ENCODE data around the gene PITHD1. TPM values are rescaled to one million over a fixed set of nuclear protein-coding genes. Genes with fewer than 3 reads are reported as not detected.
"Not testable (repeated sequence)": the region's sequence is repeated elsewhere in the genome, so short reads cannot be mapped to it uniquely, and the experiment has no call there.

The PITHD1 gene, protein sequence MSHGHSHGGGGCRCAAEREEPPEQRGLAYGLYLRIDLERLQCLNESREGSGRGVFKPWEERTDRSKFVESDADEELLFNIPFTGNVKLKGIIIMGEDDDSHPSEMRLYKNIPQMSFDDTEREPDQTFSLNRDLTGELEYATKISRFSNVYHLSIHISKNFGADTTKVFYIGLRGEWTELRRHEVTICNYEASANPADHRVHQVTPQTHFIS
- total RNA-seq = 10 to 100 TPM; 54.3 to 55.3 TPM

DNA sequence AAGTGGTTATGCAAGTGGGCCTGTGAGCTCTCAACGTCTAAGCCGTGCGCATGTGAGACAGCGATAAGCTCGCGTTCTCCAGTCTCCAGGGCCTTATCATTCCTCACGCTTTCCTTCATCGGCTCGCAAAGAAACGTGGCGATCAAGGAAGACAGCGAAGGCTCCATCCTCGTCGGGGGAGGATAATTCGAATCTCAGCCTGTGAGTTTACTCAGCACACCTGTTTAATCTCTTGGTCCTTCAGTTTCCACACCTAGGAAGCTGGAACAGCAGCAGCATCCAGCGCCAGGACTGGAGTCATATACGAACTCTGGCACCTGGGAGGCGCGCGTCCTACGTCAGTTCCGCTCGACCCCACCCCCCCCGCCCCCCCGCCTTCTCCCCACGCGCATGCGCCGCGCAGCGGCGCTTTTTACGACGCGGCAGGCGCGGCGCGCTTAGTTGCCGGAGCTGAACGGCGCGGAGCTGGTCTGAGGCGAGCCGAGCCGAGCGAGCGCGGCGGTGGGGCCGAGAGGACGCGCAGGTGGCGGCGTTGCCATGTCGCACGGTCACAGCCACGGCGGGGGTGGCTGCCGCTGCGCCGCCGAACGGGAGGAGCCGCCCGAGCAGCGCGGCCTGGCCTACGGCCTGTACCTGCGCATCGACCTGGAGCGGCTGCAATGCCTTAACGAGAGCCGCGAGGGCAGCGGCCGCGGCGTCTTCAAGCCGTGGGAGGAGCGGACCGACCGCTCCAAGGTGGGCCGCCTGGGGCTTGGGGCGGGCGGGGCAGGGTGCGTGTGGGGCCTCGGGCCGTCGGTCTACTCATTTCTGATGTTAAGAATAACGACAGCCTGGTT is at the start of gene PITHD1:
Gene PITHD1, plus strand, starts transcription at position 440 of the 836 bp plus-strand sequence. Its CDS starts 98 bp downstream, at position 538.
- Mint-ChIP-seq H3K27me3 (no peaks in the 10 kb centered on the region), H3K4me3 (peak within 1 kb of the TSS; percentile 82), H3K4me1 (peaks cover 46% of the 10 kb centered on the region), H3K36me3 (ENCODE audit: low read depth) (peaks cover 9% of the 10 kb centered on the region), H3K9me3 (no peaks in the 10 kb centered on the region), H3K27ac (peak within 1 kb of the TSS; percentile 95)
- peak; percentile 78 for DNase-seq
- ChIA-PET CTCF (interaction anchor here (0.5 to 2.9 kb wide), 7 partner anchors 14 to 420 kb away, joined by 3 to 7 read pairs (median 3); partner anchors contain the start of gene GALE), POLR2A (interaction anchor here (0.9 kb wide), 1 partner anchor 13 kb away, joined by 3 read pairs; the partner anchor contains the start of gene LYPLA2)

DNA sequence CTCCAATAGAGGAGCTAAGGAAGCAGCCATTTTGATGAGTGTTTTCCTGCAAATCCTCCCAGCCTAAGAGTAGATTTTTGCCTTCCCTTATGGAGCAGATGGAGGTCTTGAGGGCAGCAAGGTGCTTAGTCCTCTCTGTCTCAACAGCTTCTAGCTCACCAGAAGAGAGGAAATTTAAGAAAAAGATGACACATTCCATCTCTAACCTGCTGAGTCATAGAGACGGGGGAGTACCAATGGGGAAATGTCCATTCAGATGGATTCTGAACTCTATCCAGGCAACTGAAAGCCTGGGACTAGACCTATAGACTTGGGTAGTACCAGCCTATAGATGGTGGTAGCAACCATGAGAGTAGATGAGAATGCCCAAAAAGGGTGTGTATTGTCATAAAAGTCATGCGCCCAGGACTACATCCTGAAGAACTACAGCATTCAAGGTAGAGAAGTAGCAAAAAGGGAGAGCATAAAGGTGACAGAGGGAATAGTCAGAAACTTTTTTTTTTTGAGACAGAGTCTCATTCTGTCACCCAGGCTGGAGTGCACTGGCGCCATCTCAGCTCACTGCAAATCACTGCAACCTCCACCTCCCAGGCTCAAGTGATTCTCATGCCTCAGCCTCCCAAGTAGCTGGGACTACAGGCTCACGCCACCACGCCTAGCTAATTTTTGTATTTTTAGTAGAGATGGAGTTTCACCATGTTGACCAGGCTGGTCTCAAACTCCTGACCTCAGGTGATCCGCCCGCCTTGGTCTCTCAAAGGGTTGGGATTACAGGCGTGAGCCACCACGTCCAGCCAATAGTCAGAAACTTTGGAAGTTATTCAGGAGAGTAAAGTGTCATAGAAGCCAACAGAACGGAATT is 45.6 kb upstream of the PITHD1 start:
- no peak overlapping the region for H3K27ac Mint-ChIP-seq
- no peaks in the 10 kb centered on the region for H3K27me3 Mint-ChIP-seq
- no peaks in the 10 kb centered on the region for H3K36me3 Mint-ChIP-seq (ENCODE audit: low read depth)
- H3K4me1 Mint-ChIP-seq = peaks cover 8% of the 10 kb centered on the region
- H3K9me3 Mint-ChIP-seq = no peaks in the 10 kb centered on the region
- CTCF ChIA-PET = interaction anchor here (0.6 to 1.1 kb wide), 2 partner anchors 10 to 11 kb away, joined by 3 to 5 read pairs; partner anchors contain the start of gene ELOA
- no peak for DNase-seq
- POLR2A ChIA-PET = no interaction called here
- no peak overlapping the region for H3K4me3 Mint-ChIP-seq

- POLR2A ChIA-PET; H3K4me3 Mint-ChIP-seq; H3K36me3 Mint-ChIP-seq (ENCODE audit: low read depth); H3K9me3 Mint-ChIP-seq; H3K27me3 Mint-ChIP-seq; CTCF ChIA-PET; DNase-seq; H3K27ac Mint-ChIP-seq; H3K4me1 Mint-ChIP-seq: not testable (repeated sequence)
Observed at GRCh38 chr1:23733281-23733680, 44.9 kb upstream of the PITHD1 start.

DNA sequence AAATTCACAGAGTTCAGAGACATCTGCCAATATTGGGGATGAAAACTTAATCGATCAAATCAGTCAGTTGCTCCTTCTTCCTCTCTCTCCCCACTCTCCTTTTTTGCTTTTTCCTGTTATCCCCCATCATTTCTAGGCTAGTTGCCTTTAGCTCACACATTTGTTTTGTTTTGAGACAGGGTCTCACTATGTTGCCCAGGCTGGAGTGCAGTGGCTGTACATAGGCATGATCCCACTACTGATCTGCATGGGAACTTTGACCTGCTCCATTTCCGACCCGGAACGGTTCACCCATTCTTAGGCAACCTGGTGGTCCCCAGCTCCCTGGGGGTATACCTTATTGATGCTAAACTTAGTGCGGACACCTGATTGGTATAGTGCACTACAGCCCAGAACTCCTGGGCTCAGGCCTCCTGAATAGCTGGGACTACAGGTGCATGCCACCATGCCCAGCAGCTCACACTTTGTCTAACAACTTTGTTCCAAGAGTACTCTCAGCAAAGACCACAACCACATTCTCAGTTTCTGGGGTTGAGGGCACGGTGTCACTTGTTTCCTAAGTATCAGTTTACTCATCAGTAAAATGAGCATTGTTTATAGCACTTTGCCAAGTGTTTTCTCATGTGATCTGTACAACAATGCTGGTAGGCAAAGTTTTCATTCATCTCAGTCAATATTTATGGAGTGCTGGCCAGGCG is 41.6 kb upstream of the PITHD1 start:
- Mint-ChIP-seq H3K36me3 (ENCODE audit: low read depth) (no peaks in the 10 kb centered on the region), H3K27me3 (no peaks in the 10 kb centered on the region), H3K4me1 (peaks cover 8% of the 10 kb centered on the region), H3K27ac (no peak overlapping the region), H3K4me3 (no peak overlapping the region), H3K9me3 (no peaks in the 10 kb centered on the region)
- ChIA-PET POLR2A (no interaction called here), CTCF (interaction anchor here (0.8 to 1.1 kb wide), 2 partner anchors 13 to 15 kb away, joined by 3 read pairs; no protein-coding TSS in a partner anchor)
- no peak for DNase-seq

DNA sequence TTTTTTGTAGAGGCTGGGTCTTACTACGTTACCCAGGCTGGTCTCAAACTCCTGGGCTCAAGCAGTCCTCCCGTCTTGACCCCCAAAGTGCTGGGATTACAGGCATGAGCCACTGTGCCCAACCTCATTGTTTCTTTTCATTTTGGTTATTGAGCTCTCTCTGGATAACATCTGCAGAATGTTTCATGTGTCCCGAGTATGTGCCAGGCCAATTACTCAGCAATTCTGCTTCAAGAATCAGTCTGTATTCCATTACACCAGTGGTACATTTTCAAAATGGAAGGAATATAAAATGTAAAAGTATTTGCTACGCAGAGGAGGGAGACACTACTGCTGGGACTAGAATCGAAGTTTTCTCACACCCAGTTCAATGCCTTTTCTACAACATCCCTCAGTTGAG is 36.6 kb upstream of the PITHD1 start:
- POLR2A ChIA-PET = no interaction called here
- CTCF ChIA-PET = interaction anchor here (1.1 to 2.7 kb wide), 2 partner anchors 22 to 50 kb away, joined by 4 to 9 read pairs; partner anchors contain the start of gene RPL11
- H3K27ac Mint-ChIP-seq = no peak overlapping the region

DNA sequence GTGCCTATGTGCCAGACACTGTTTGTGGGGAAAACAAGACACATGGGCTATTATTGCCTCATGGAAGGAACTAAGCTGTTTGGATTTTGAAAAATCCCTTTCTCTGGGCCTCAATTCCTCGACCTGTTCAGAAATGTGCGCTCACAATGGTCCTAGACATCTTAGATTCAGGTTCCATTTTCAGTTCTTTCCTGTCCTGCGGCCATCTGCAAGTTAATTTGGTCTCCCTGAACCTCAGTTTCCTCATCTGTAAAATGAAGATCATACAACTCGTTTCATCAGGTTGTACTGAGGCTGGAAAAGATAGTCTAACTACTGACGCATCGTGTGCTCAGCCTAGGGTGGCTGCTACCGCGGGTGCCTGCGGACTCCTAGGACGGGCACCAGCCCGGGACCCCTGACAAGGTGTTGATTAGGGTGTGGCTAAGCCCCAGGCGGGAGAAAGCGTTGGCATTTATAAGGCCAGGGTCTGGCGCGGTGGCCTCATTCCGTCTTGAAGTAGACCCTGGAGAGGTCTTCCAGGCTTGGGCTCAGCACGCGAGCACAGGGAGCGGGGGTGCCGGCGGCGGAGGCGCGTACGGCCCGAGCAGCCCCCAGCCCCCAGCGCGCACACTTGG is 35.4 kb upstream of the PITHD1 start:
- H3K4me3 Mint-ChIP-seq = peak overlapping the region; percentile 86

More for the DNA sequence above, 36.6 kb upstream of the PITHD1 start:
- DNase-seq = no peak
- H3K4me3 Mint-ChIP-seq = peak overlapping the region; percentile 86
- no peaks in the 10 kb centered on the region for H3K9me3 Mint-ChIP-seq
- peaks cover 7% of the 10 kb centered on the region for H3K36me3 Mint-ChIP-seq (ENCODE audit: low read depth)
- peaks cover 37% of the 10 kb centered on the region for H3K4me1 Mint-ChIP-seq
- H3K27me3 Mint-ChIP-seq = no peaks in the 10 kb centered on the region

DNA sequence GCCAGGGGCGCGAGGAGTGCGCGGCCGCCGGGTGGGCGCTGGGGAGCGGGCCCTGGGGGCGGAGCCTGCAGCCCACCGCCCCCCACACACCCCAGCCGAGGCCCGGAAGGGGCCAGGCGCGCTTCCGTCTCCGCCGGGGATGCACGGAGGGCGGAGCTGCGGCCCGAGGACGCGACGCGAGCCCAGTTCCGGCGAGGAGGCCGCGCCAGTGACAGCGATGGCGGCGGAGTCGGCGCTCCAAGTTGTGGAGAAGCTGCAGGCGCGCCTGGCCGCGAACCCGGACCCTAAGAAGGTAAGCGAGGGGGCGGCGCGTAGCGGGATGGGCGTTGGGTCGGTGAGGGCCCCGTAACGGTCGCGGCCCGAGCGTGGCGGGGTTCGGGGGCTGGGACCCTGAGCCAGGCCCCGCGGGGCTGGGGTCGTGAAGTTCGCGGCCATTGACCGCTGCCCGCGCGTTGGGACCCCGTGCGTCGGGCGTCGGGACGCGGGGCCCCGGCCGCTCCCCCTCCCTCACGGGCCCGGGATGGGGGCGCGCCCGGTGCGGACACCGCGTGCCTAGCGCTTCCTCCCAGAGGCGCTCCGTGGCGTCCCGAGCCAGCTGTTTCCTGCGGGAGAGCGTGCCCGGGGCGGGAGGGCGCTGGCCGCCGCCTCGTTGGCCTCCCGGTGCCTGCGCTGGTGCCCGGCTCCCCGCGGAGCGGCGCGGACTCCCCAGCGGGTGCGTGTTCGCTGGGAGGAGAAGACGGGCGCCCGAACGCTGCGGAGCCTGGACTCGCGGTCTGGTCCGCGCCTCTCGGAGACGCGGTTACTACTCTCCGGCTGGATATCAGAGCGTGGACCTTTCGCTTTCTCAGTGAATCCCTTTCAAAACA is 34.7 kb upstream of the PITHD1 start, which contains the start of gene ELOA:
Gene ELOA, plus strand, starts transcription at position 185 of the 866 bp plus-strand sequence. Its CDS starts 33 bp downstream, at position 218.
- Mint-ChIP-seq H3K4me1 (peaks cover 51% of the 10 kb centered on the region), H3K36me3 (ENCODE audit: low read depth) (peaks cover 11% of the 10 kb centered on the region)
- POLR2A ChIA-PET = interaction anchor here (0.5 kb wide), 1 partner anchor 51 kb away, joined by 3 read pairs; no protein-coding TSS in a partner anchor

More for the DNA sequence above, 35.4 kb upstream of the PITHD1 start:
- ChIA-PET CTCF (interaction anchor here (0.9 to 2.7 kb wide), 4 partner anchors 8 to 51 kb away, joined by 4 to 9 read pairs (median 5); partner anchors contain the start of gene RPL11), POLR2A (no interaction called here)
- Mint-ChIP-seq H3K27ac (peak overlapping the region; percentile 89), H3K27me3 (no peaks in the 10 kb centered on the region), H3K9me3 (no peaks in the 10 kb centered on the region), H3K36me3 (ENCODE audit: low read depth) (peaks cover 11% of the 10 kb centered on the region), H3K4me1 (peaks cover 45% of the 10 kb centered on the region)
- no peak for DNase-seq

DNA sequence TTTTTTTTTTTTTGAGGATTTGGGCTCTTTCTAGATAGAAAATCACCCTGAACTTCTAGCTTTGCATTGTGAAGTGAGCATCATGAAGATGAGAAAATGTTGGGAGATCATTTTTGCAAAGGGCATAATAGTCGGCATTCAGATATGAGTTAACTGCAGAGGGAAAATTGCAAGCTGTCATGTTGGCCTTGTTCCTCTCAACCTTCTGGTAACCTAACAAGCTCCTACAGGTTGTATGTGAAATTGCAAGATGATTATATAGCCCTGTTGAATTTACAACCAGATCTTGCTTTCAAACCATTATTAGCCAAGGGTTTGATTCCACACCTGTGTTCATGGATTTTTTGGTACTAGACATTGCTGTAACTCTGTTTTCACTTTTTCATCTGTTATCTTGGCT is 32.7 kb upstream of the PITHD1 start:
- Mint-ChIP-seq H3K36me3 (ENCODE audit: low read depth) (peaks cover 18% of the 10 kb centered on the region), H3K27ac (no peak overlapping the region), H3K9me3 (no peaks in the 10 kb centered on the region), H3K4me1 (peaks cover 54% of the 10 kb centered on the region), H3K27me3 (no peaks in the 10 kb centered on the region), H3K4me3 (peak overlapping the region; percentile 88)
- ChIA-PET POLR2A (interaction anchor here (1.7 kb wide), 1 partner anchor 54 kb away, joined by 4 read pairs; the partner anchor contains the start of gene RPL11), CTCF (interaction anchor here (0.6 to 2.1 kb wide), 8 partner anchors 8 to 1148 kb away, joined by 3 to 4 read pairs (median 3); partner anchors contain the start of gene PITHD1)
- peak; percentile 13 for DNase-seq

More for the DNA sequence above, 34.7 kb upstream of the PITHD1 start, which contains the start of gene ELOA:
- no peaks in the 10 kb centered on the region for H3K27me3 Mint-ChIP-seq
- H3K27ac Mint-ChIP-seq = peak within 1 kb of the TSS; percentile 93
- CTCF ChIA-PET = interaction anchor here (0.5 to 2.7 kb wide), 8 partner anchors 8 to 327 kb away, joined by 3 to 9 read pairs (median 4); partner anchors contain the start of gene RPL11
- H3K4me3 Mint-ChIP-seq = peak within 1 kb of the TSS; percentile 88
- DNase-seq = peak; percentile 82
- H3K9me3 Mint-ChIP-seq = no peaks in the 10 kb centered on the region

- Mint-ChIP-seq H3K9me3 (no peaks in the 10 kb centered on the region), H3K27ac (peak overlapping the region; percentile 43), H3K27me3 (no peaks in the 10 kb centered on the region), H3K4me3 (no peak overlapping the region), H3K4me1 (peaks cover 43% of the 10 kb centered on the region), H3K36me3 (ENCODE audit: low read depth) (peaks cover 35% of the 10 kb centered on the region)
- POLR2A ChIA-PET = no interaction called here
- no peak for DNase-seq
- CTCF ChIA-PET = no interaction called here
Observed at GRCh38 chr1:23748016-23748415, 30.2 kb upstream of the PITHD1 start.

- Mint-ChIP-seq H3K9me3 (no peaks in the 10 kb centered on the region), H3K27me3 (no peaks in the 10 kb centered on the region), H3K4me1 (peaks cover 27% of the 10 kb centered on the region), H3K4me3 (no peak overlapping the region), H3K27ac (no peak overlapping the region), H3K36me3 (ENCODE audit: low read depth) (peaks cover 56% of the 10 kb centered on the region)
- peak; percentile 60 for DNase-seq
- ChIA-PET POLR2A (no interaction called here), CTCF (interaction anchor here (1.1 kb wide), 1 partner anchor 14 kb away, joined by 3 read pairs; no protein-coding TSS in a partner anchor)
Observed at GRCh38 chr1:23751050-23751814, 27.0 kb upstream of the PITHD1 start.

Measured in activated CD4-positive, alpha-beta T cell treated with anti-CD3 and anti-CD28 coated beads, Interleukin-2, amount 10 ng/mL, durations not matched to agents 7 days and 5 days (primary cell).